DOHH2 (cell line): Measurements from ENCODE around the gene EYA4.

Experiments used
- EZH2phosphoT487 ChIP-seq: fragments of 200-600 bp; sonication (generic); IDR thresholded peaks from 2 replicates; pipeline ENCODE4 v1.6.1; 2017; ENCODE audit warnings: borderline replicate concordance, mild to moderate bottlenecking, antibody characterized with exemption, low read length, moderate library complexity, mixed read lengths
- TF ChIP-seq, protein P1 (sequence below): fragments of 200-600 bp; sonication (generic); IDR thresholded peaks from one replicate; pipeline ENCODE4 v1.5.1; 2014; ENCODE audit warnings: antibody characterized with exemption, mild to moderate bottlenecking, low read depth, low read length; ENCODE audit not compliant: poor library complexity, severe bottlenecking

DNA sequence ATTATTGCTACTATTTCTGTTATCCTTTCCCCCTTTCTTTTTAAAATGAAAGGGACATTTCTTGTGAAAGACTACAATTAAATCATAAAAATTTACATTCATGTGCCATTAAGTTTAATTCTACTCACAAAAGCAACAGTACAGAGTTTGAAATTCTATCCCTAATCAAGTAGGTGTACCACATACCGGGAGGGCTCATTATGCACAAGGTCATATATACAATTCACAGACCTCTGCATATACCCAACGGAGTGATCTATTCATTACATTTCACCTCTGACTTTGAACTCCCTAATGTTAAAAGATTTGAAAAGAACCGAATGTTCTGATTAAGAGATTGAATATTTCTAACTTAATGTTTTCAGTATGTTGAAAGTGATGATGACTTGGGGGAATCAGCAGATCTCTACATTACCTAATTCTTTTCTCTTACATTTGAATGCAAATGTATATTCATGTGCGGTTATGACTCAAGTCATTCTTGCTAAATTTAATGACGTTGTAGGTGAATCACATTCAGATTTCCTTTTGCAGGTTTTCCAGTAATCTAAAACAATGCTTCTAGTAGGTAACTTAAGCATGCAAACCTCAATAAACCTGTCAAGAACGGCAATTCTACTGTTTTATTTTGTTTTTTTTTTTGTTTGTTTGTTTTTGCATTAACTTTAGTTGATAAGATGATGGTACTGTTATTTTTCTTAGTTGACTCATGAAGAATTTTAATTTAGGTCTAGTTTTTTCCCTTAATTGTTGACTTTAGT, 7.3 kb downstream of the EYA4 start:
- TF ChIP-seq, protein P1, sequence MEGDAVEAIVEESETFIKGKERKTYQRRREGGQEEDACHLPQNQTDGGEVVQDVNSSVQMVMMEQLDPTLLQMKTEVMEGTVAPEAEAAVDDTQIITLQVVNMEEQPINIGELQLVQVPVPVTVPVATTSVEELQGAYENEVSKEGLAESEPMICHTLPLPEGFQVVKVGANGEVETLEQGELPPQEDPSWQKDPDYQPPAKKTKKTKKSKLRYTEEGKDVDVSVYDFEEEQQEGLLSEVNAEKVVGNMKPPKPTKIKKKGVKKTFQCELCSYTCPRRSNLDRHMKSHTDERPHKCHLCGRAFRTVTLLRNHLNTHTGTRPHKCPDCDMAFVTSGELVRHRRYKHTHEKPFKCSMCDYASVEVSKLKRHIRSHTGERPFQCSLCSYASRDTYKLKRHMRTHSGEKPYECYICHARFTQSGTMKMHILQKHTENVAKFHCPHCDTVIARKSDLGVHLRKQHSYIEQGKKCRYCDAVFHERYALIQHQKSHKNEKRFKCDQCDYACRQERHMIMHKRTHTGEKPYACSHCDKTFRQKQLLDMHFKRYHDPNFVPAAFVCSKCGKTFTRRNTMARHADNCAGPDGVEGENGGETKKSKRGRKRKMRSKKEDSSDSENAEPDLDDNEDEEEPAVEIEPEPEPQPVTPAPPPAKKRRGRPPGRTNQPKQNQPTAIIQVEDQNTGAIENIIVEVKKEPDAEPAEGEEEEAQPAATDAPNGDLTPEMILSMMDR = no peak
- TF ChIP-seq EZH2phosphoT487 = no peak
